Measurements from ENCODE around the gene GNAL. TPM values are rescaled to one million over a fixed set of nuclear protein-coding genes. Genes with fewer than 3 reads are reported as not detected.

The GNAL gene
- total RNA-seq, 1 experiment from 2014 or later: 0.06 TPM

DNA sequence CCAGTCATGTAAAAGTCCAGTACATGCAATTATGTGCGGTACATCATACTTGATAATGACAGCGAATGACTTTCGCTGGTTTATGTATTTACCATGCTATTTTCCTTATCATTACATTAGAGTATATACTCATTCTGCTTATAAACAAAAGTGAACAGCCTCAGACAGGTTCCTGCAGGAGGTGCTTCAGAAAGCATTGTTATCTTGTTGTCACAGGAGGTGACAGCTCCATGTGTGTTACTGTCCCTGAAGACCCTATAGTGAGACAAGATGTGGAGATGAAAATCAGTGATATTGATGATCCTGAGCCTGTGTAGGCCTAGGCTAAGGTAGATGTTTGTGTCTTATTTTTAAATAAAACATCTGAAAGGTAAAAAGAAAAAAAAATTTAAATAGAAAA, 234.4 kb downstream of the GNAL start:
- no TSS peak for BruUV-seq (replicated peaks)
- Histone ChIP-seq H3K27me3 (replicated peaks; ENCODE audit: insufficient read depth, low read depth, low read length, poor library complexity) (no peaks in the 10 kb centered on the region), H3K4me1 (ENCODE audit: insufficient read depth, low read length, poor library complexity, severe bottlenecking) (no peaks in the 10 kb centered on the region), H3K4me3 (ENCODE audit: low read depth, low read length, poor library complexity, severe bottlenecking) (no peak overlapping the region), H3K36me3 (ENCODE audit: insufficient read depth, low read length, poor library complexity, severe bottlenecking) (no peaks in the 10 kb centered on the region), H3K27ac (ENCODE audit: low read depth, low read length, poor library complexity, severe bottlenecking) (no peak overlapping the region), H3K9me3 (ENCODE audit: low read depth, low read length, poor library complexity, severe bottlenecking) (no peaks in the 10 kb centered on the region)
- TF ChIP-seq CTCF (conservative IDR thresholded peaks at IDR 0.05; ENCODE audit: low read depth, low read length): no peak
- no peak for TF ChIP-seq EZH2 (IDR thresholded peaks at IDR 0.05; ENCODE audit: borderline replicate concordance, low read depth, low read length, poor library complexity, severe bottlenecking)
- intact Hi-C loops (cut with micrococcal nuclease; ENCODE audit: unreplicated experiment): no loop called here
- ChIA-PET POLR2A (ENCODE audit: low non-redundant PET) (no interaction called here), CTCF (no interaction called here)
- DNase-seq (ENCODE audit: low spot score): no peak

DNA sequence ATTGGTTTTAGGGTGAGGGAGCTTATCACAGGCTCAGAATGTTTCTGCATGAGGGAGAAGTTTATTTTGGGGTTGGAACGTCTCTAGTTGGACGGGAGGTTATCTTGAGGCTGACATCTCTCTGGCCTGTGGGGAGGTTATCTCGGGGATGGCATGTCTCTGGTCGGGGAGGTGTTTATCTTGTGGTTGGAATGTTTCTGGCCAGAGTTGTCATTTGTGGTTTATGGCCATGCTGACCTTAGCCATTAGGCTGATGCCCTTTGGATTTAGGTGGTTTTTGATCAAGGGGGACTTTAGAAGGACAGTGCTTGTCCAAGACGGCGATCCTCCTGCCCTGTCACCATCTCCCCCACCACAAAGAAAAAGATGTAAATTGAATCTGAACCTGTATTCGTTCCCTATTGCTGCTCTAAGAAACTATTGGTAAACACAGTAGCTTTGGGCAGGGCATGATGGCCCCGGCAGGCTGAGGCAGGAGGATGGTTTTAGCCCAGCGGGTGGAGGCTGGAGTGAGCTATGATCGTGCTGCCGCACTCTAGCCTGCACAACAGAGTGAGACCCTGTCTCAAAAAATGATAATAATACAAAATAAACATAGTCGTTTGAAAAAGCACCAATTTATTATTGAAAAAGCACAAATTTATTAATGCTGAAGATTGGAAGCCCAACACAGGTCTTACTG, 236.9 kb downstream of the GNAL start:
- no peak for DNase-seq (ENCODE audit: low spot score)
- Histone ChIP-seq H3K27ac (ENCODE audit: low read depth, low read length, poor library complexity, severe bottlenecking) (no peak overlapping the region), H3K36me3 (ENCODE audit: insufficient read depth, low read length, poor library complexity, severe bottlenecking) (no peaks in the 10 kb centered on the region), H3K9me3 (ENCODE audit: low read depth, low read length, poor library complexity, severe bottlenecking) (no peaks in the 10 kb centered on the region), H3K4me1 (ENCODE audit: insufficient read depth, low read length, poor library complexity, severe bottlenecking) (no peaks in the 10 kb centered on the region), H3K4me3 (ENCODE audit: low read depth, low read length, poor library complexity, severe bottlenecking) (no peak overlapping the region), H3K27me3 (replicated peaks; ENCODE audit: insufficient read depth, low read depth, low read length, poor library complexity) (no peaks in the 10 kb centered on the region)
- no TSS peak for BruUV-seq (replicated peaks)
- ChIA-PET CTCF (no interaction called here), POLR2A (ENCODE audit: low non-redundant PET) (no interaction called here)
- TF ChIP-seq EZH2 (IDR thresholded peaks at IDR 0.05; ENCODE audit: borderline replicate concordance, low read depth, low read length, poor library complexity, severe bottlenecking) (no peak), CTCF (conservative IDR thresholded peaks at IDR 0.05; ENCODE audit: low read depth, low read length) (no peak)
- intact Hi-C loops (cut with micrococcal nuclease; ENCODE audit: unreplicated experiment): no loop called here

- Histone ChIP-seq H3K4me1 (ENCODE audit: insufficient read depth, low read length, poor library complexity, severe bottlenecking) (no peaks in the 10 kb centered on the region), H3K27ac (ENCODE audit: low read depth, low read length, poor library complexity, severe bottlenecking) (no peak overlapping the region), H3K9me3 (ENCODE audit: low read depth, low read length, poor library complexity, severe bottlenecking) (no peaks in the 10 kb centered on the region), H3K27me3 (replicated peaks; ENCODE audit: insufficient read depth, low read depth, low read length, poor library complexity) (no peaks in the 10 kb centered on the region), H3K4me3 (ENCODE audit: low read depth, low read length, poor library complexity, severe bottlenecking) (no peak overlapping the region), H3K36me3 (ENCODE audit: insufficient read depth, low read length, poor library complexity, severe bottlenecking) (no peaks in the 10 kb centered on the region)
- CTCF ChIA-PET: interaction anchor here (1.5 kb wide), 1 partner anchor 11 kb away, joined by 6 read pairs; no protein-coding TSS in a partner anchor
- intact Hi-C loops (cut with micrococcal nuclease; ENCODE audit: unreplicated experiment): no loop called here
- TF ChIP-seq EZH2 (IDR thresholded peaks at IDR 0.05; ENCODE audit: borderline replicate concordance, low read depth, low read length, poor library complexity, severe bottlenecking) (no peak), CTCF (conservative IDR thresholded peaks at IDR 0.05; ENCODE audit: low read depth, low read length) (no peak)
- POLR2A ChIA-PET (ENCODE audit: low non-redundant PET): no interaction called here
- no TSS peak for BruUV-seq (replicated peaks)
- no peak for DNase-seq (ENCODE audit: low spot score)
Observed at GRCh38 chr18:11927497-11927896, 238.4 kb downstream of the GNAL start.

Data from A673 (cell line).